RWPE2 (cell line): Measurements from ENCODE around the gene PDCD1LG2.

Experiments used
- ATAC-seq: fragments of 200-7000 bp; cut with Tn5 transposase; 3 replicates; pipeline ENCODE4 v1.9.1; 2021; ENCODE audit warnings: low read depth
- DNase-seq: peaks from one replicate; pipeline ENCODE4 v3.0.0-alpha.2; 2020; ENCODE audit warnings: low spot score
- H3K27ac ChIP-seq: fragments of 450-650 bp; 2 replicates; pipeline ENCODE4 v1.5.1; 2017; ENCODE audit warnings: mild to moderate bottlenecking; ENCODE audit not compliant: poor library complexity, severe bottlenecking
- H3K27me3 ChIP-seq: fragments of 250-450 bp; sonication (Bioruptor Pico); 2 replicates; pipeline ENCODE4 v1.5.1; 2021; ENCODE audit warnings: mild to moderate bottlenecking, moderate library complexity; ENCODE audit not compliant: insufficient read depth, poor library complexity, severe bottlenecking
- H3K36me3 ChIP-seq: fragments of 250-450 bp; sonication (Bioruptor Pico); 2 replicates; pipeline ENCODE4 v1.5.1; 2020; ENCODE audit warnings: low read depth, mild to moderate bottlenecking, moderate library complexity
- H3K4me1 ChIP-seq: fragments of 250-450 bp; sonication (Bioruptor Pico); 2 replicates; pipeline ENCODE4 v1.5.1; 2021; ENCODE audit warnings: mild to moderate bottlenecking, moderate library complexity; ENCODE audit not compliant: insufficient read depth, poor library complexity, severe bottlenecking
- H3K4me3 ChIP-seq: fragments of 250-450 bp; sonication (Bioruptor Pico); 2 replicates; pipeline ENCODE4 v1.5.1; 2021; ENCODE audit warnings: mild to moderate bottlenecking, moderate library complexity; ENCODE audit not compliant: severe bottlenecking
- H3K9me3 ChIP-seq: fragments of 250-450 bp; sonication (Bioruptor Pico); 2 replicates; pipeline ENCODE4 v1.5.1; 2021; ENCODE audit warnings: mild to moderate bottlenecking, moderate library complexity; ENCODE audit not compliant: severe bottlenecking
- CTCF ChIP-seq: fragments of 450-650 bp; IDR thresholded peaks from one replicate; pipeline ENCODE4 v1.5.1; 2017; ENCODE audit warnings: mild to moderate bottlenecking, moderate library complexity; ENCODE audit not compliant: poor library complexity, severe bottlenecking

PDCD1LG2 gene

GRCh38 chr9:5480919-5481318 lies 29.4 kb upstream of the PDCD1LG2 start:
- H3K4me3 ChIP-seq = no peak overlapping the region
- no peaks in the 10 kb centered on the region for H3K27me3 ChIP-seq
- no peak overlapping the region for H3K27ac ChIP-seq
- DNase-seq (no peak), ATAC-seq (no peak)
- no peak for TF ChIP-seq CTCF
- no peaks in the 10 kb centered on the region for H3K36me3 ChIP-seq
- no peaks in the 10 kb centered on the region for H3K9me3 ChIP-seq
- H3K4me1 ChIP-seq = no peaks in the 10 kb centered on the region

GRCh38 chr9:5481322-5482040 lies 28.9 kb upstream of the PDCD1LG2 start:
- Histone ChIP-seq H3K27me3 (no peaks in the 10 kb centered on the region), H3K36me3 (no peaks in the 10 kb centered on the region), H3K9me3 (no peaks in the 10 kb centered on the region), H3K27ac (no peak overlapping the region), H3K4me1 (no peaks in the 10 kb centered on the region), H3K4me3 (no peak overlapping the region)
- DNase-seq (no peak), ATAC-seq (no peak; the same call in 2 of the 3 replicates)
- TF ChIP-seq CTCF = peak; percentile 7

- Histone ChIP-seq H3K9me3 (no peaks in the 10 kb centered on the region), H3K27ac (no peak overlapping the region), H3K27me3 (no peaks in the 10 kb centered on the region), H3K36me3 (no peaks in the 10 kb centered on the region), H3K4me3 (no peak overlapping the region), H3K4me1 (no peaks in the 10 kb centered on the region)
- no peak for TF ChIP-seq CTCF
- ATAC-seq = no peak
- no peak for DNase-seq
Observed at GRCh38 chr9:5482194-5482593, 28.1 kb upstream of the PDCD1LG2 start.

GRCh38 chr9:5483306-5483705 lies 27.0 kb upstream of the PDCD1LG2 start:
- no peak overlapping the region for H3K4me3 ChIP-seq
- no peak for ATAC-seq

More at GRCh38 chr9:5483306-5483705, 27.0 kb upstream of the PDCD1LG2 start:
- no peak for TF ChIP-seq CTCF
- no peaks in the 10 kb centered on the region for H3K36me3 ChIP-seq
- H3K9me3 ChIP-seq = no peaks in the 10 kb centered on the region
- no peak for DNase-seq
- no peaks in the 10 kb centered on the region for H3K27me3 ChIP-seq
- no peak overlapping the region for H3K27ac ChIP-seq
- H3K4me1 ChIP-seq = no peaks in the 10 kb centered on the region
